GM18508 (cell line): Measurements from ENCODE around the gene SAYSD1.

Experiments
- ATAC-seq: cut with Tn5 transposase; IDR thresholded peaks from one replicate; pipeline ENCODE4 v1.9.1; 2021; ENCODE audit warnings: moderate number of reproducible peaks; ENCODE audit not compliant: insufficient read depth, unreplicated experiment

SAYSD1 gene

GRCh38 chr6:39080246-39080875, 34.6 kb downstream of the SAYSD1 start:
- ATAC-seq, result no peak

- ATAC-seq, result no peak
Observed at GRCh38 chr6:39079197-39080125, 35.5 kb downstream of the SAYSD1 start.

- no peak for ATAC-seq
Observed at GRCh38 chr6:39078695-39079094, 36.3 kb downstream of the SAYSD1 start.

- ATAC-seq, result no peak
Observed at GRCh38 chr6:39077882-39078594, 36.9 kb downstream of the SAYSD1 start.

GRCh38 chr6:39076623-39077535, 38.1 kb downstream of the SAYSD1 start:
- no peak for ATAC-seq

- no peak for ATAC-seq
Observed at GRCh38 chr6:39075807-39076622, 39.0 kb downstream of the SAYSD1 start.

GRCh38 chr6:39075010-39075686, 39.8 kb downstream of the SAYSD1 start:
- no peak for ATAC-seq

- no peak for ATAC-seq
Observed at GRCh38 chr6:39074486-39074885, 40.5 kb downstream of the SAYSD1 start.

- ATAC-seq, result no peak
Observed at GRCh38 chr6:39073471-39074355, 41.3 kb downstream of the SAYSD1 start.

GRCh38 chr6:39072830-39073229, 42.2 kb downstream of the SAYSD1 start:
- ATAC-seq, result no peak

GRCh38 chr6:39068391-39068790, 46.6 kb downstream of the SAYSD1 start:
- ATAC-seq, result no peak

- ATAC-seq, result no peak
Observed at GRCh38 chr6:39065561-39065960, 49.4 kb downstream of the SAYSD1 start.

- no peak for ATAC-seq
Observed at GRCh38 chr6:39063526-39063925, 51.5 kb downstream of the SAYSD1 start.

GRCh38 chr6:39062014-39062740, 52.8 kb downstream of the SAYSD1 start:
- ATAC-seq, result no peak

- ATAC-seq, result no peak
Observed at GRCh38 chr6:39061588-39061987, 53.4 kb downstream of the SAYSD1 start.

GRCh38 chr6:39061182-39061581, 53.8 kb downstream of the SAYSD1 start:
- ATAC-seq, result no peak
